ENCODE results near the gene USPL1.

DNA sequence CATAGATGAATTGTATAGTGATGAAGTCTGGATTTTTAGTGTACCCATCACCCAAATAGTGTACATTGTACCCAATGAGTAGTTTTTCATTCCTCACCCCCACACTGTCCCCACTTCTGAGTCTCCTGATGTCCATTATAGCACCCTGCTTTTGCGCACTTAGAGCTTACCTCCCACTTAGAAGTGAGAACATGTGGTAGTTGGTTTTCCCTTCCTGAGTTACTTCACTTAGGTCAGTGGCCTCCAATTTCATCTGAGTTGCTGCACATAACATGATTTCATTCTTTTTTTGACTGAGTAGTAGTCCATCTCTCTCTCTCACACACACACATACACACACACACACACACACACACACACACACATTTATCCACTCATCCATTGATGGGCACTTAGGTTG is 74.4 kb downstream of the USPL1 start:
- TF ChIP-seq CTCF (IDR thresholded peaks at IDR 0.05) (no peak), POLR2A (IDR thresholded peaks at IDR 0.05) (no peak), EP300 (IDR thresholded peaks at IDR 0.05) (no peak)

Measured in ovary (tissue), 3 donors.